Neutrophil (primary cell): Measurements from ENCODE around the gene IGDCC3.

Experiments used
- H3K27ac ChIP-seq: fragments of 200-600 bp; sonication (generic); 2 replicates; pipeline ENCODE4 v1.5.1; 2016; ENCODE audit warnings: mild to moderate bottlenecking, moderate library complexity
- H3K27me3 ChIP-seq: fragments of 200-600 bp; sonication (generic); 2 replicates; pipeline ENCODE4 v1.6.0; 2016; ENCODE audit warnings: mild to moderate bottlenecking
- H3K36me3 ChIP-seq: fragments of 200-600 bp; sonication (generic); 2 replicates; pipeline ENCODE4 v1.5.1; 2017
- H3K4me1 ChIP-seq, 2 experiments: fragments of 200-600 bp in 1 of 2; sonication (generic) in 1 of 2; 1 replicate in 1 of 2; 2 replicates in 1 of 2; pipeline versions ENCODE4 v1.5.1 to v1.6.1; 2013 to 2016; ENCODE audit warnings: low read depth in 1 of 2, low read length in 1 of 2, mild to moderate bottlenecking in 1 of 2, moderate library complexity in 1 of 2; ENCODE audit not compliant: control insufficient read depth in 1 of 2, insufficient read depth in 1 of 2
- H3K4me3 ChIP-seq, 2 experiments: fragments of 200-600 bp in 1 of 2; sonication (generic) in 1 of 2; 1 replicate in 1 of 2; 2 replicates in 1 of 2; pipeline ENCODE4 v1.5.1; 2013 to 2016; ENCODE audit warnings: low read depth in 1 of 2, low read length in 1 of 2, mild to moderate bottlenecking in 1 of 2, moderate library complexity in 1 of 2
- H3K9me3 ChIP-seq: fragments of 200-600 bp; sonication (generic); 2 replicates; pipeline ENCODE4 v1.5.1; 2016
- TF ChIP-seq, protein P1 (sequence below): fragments of 200-600 bp; sonication (generic); IDR thresholded peaks from 2 replicates; pipeline ENCODE4 v1.5.1; 2016; ENCODE audit warnings: antibody characterized with exemption

The IGDCC3 gene

DNA sequence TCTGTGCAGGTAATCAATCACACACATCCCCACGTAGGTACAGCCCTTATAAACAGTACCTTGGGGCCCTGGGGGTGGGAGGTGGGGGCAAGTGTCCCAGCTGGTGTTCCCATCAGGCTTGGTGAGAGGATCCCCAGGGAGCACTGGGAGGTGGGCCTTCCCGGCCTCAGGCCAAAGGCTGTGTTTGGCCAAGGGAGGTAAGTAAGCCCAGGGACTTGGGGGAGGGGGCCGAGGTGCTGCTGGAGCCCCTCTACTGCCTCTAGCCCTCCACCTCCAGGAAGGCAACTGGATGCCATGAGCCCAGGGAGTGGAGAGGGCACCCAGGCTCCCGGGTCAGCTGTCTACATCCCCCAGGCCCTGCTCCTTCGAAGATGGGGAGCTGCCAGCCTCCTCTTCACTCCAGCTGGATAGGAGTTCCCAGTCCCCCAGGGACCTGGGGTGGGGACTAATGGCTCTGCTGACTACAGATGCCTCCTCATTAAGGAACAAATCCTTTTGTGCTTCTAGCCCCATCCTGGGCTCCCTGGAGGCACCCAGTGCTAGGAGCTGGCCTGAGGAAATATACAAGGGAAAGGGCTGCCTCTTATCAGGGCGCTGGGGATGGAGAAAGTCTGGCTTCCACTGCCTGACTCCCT lies 40.2 kb downstream of the IGDCC3 start:
- H3K9me3 ChIP-seq, result no peaks in the 10 kb centered on the region
- H3K27ac ChIP-seq, result no peak overlapping the region
- no peaks in the 10 kb centered on the region for H3K4me1 ChIP-seq
- H3K27me3 ChIP-seq, result peaks cover 58% of the 10 kb centered on the region
- TF ChIP-seq, protein P1, sequence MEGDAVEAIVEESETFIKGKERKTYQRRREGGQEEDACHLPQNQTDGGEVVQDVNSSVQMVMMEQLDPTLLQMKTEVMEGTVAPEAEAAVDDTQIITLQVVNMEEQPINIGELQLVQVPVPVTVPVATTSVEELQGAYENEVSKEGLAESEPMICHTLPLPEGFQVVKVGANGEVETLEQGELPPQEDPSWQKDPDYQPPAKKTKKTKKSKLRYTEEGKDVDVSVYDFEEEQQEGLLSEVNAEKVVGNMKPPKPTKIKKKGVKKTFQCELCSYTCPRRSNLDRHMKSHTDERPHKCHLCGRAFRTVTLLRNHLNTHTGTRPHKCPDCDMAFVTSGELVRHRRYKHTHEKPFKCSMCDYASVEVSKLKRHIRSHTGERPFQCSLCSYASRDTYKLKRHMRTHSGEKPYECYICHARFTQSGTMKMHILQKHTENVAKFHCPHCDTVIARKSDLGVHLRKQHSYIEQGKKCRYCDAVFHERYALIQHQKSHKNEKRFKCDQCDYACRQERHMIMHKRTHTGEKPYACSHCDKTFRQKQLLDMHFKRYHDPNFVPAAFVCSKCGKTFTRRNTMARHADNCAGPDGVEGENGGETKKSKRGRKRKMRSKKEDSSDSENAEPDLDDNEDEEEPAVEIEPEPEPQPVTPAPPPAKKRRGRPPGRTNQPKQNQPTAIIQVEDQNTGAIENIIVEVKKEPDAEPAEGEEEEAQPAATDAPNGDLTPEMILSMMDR, result no peak
- no peak overlapping the region for H3K4me3 ChIP-seq
- H3K36me3 ChIP-seq, result no peaks in the 10 kb centered on the region

DNA sequence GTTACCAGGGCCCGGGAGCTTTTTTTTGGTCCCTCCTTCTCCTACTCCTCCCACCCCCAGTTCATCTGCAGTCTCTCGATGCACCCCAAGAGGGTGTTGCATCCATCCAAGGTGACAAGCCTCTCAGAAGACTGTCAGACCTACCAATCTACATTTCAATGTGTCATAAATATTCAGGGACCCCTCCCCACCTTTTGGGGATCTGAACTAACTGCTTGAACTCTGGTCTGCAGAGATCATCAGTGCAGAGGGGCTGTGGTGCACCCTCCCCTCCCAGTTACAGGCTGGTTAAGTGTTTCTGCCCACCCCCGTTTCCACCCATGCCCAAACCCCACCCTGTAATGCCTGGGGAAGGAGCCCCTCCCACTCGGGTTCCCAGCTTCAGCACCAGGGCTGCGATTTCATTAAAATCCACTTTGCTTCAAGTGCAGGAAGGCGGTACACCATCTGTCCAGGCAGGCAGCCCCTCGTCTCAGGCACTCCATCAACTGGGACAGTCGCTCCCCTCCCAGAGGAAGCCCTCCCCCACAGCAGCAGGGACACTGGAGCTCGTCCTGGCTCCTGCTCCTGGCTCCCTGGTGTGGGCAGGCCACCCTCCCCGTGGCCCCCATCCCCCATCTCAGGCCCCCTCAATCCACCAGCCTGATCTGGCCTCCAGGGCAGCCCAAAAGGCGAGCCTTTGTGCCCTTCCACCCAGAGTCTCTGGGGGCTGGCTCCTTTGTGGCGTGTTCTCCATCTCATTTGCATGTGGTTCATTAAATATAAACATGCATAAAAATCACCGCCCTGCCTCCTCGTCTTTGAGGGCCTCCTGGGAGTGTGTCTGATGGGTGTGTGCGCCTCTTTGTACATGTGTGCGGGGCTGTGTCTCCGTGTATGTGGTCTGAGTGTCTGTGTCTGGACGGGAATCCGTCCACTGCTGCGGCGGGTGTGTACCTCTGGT lies 41.0 kb downstream of the IGDCC3 start:
- H3K4me1 ChIP-seq, result no peaks in the 10 kb centered on the region
- H3K36me3 ChIP-seq, result no peaks in the 10 kb centered on the region
- TF ChIP-seq, protein P1, result no peak
- peaks cover 50% of the 10 kb centered on the region for H3K27me3 ChIP-seq
- no peaks in the 10 kb centered on the region for H3K9me3 ChIP-seq
- no peak overlapping the region for H3K4me3 ChIP-seq
- H3K27ac ChIP-seq, result no peak overlapping the region

- Histone ChIP-seq H3K36me3 (no peaks in the 10 kb centered on the region), H3K27ac (no peak overlapping the region), H3K4me3 (no peak overlapping the region), H3K9me3 (no peaks in the 10 kb centered on the region), H3K27me3 (peaks cover 38% of the 10 kb centered on the region), H3K4me1 (no peaks in the 10 kb centered on the region)
- TF ChIP-seq, protein P1, result no peak
Observed at GRCh38 chr15:65335278-65336055, 42.3 kb downstream of the IGDCC3 start.

- Histone ChIP-seq H3K4me1 (no peaks in the 10 kb centered on the region), H3K27me3 (peaks cover 38% of the 10 kb centered on the region), H3K27ac (no peak overlapping the region), H3K36me3 (no peaks in the 10 kb centered on the region), H3K9me3 (no peaks in the 10 kb centered on the region), H3K4me3 (no peak overlapping the region)
- TF ChIP-seq, protein P1, result no peak
Observed at GRCh38 chr15:65334586-65335231, 43.1 kb downstream of the IGDCC3 start.

DNA sequence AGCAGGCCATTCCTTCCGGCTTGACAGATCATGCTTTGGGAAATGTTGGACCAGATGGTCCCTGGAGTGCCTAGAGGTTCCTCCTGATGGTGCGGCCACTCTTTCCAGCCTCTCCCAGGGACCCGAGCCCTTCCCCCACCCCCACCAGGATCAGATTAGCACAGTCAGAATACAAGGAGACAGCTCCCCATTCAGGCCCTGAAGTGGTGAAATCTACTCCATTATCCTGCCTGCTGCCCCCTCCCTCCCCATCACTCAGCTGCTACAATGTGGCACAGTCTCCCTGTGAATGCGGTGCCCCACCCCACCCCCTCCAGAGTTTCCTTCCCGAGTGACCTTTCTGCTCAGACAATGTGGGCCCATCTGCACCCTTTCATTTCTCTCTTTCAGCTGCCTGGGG lies 43.9 kb downstream of the IGDCC3 start:
- Histone ChIP-seq H3K36me3 (no peaks in the 10 kb centered on the region), H3K4me1 (no peaks in the 10 kb centered on the region), H3K27me3 (peaks cover 29% of the 10 kb centered on the region), H3K4me3 (no peak overlapping the region), H3K9me3 (no peaks in the 10 kb centered on the region), H3K27ac (no peak overlapping the region)
- TF ChIP-seq, protein P1, result no peak
